Activated CD8-positive, alpha-beta memory T cell treated with anti-CD3 and anti-CD28 coated beads, Interleukin-2, amount 50 U/mL, for 1 hour (primary cell): Measurements from ENCODE around the gene SNX19.

Experiments
- DNase-seq: peaks from one replicate; pipeline ENCODE4 v3.0.0-alpha.2; 2020; ENCODE audit errors: extremely low read depth

Gene SNX19

GRCh38 chr11:130842001-130842400 is 74.3 kb downstream of the SNX19 start:
- no peak for DNase-seq

- no peak for DNase-seq
Measured at GRCh38 chr11:130840679-130841078, 75.6 kb downstream of the SNX19 start.

- DNase-seq = no peak
Measured at GRCh38 chr11:130839981-130840666, 76.2 kb downstream of the SNX19 start.

GRCh38 chr11:130837194-130837593 is 79.1 kb downstream of the SNX19 start:
- DNase-seq = no peak

- no peak for DNase-seq
Measured at GRCh38 chr11:130834886-130835285, 81.4 kb downstream of the SNX19 start.

- no peak for DNase-seq
Measured at GRCh38 chr11:130832566-130833425, 83.5 kb downstream of the SNX19 start.

GRCh38 chr11:130831976-130832375 is 84.3 kb downstream of the SNX19 start:
- no peak for DNase-seq

- DNase-seq = no peak
Measured at GRCh38 chr11:130831506-130831905, 84.8 kb downstream of the SNX19 start.

- no peak for DNase-seq
Measured at GRCh38 chr11:130830566-130830965, 85.7 kb downstream of the SNX19 start.

GRCh38 chr11:130829920-130830511 is 86.3 kb downstream of the SNX19 start:
- no peak for DNase-seq

- no peak for DNase-seq
Measured at GRCh38 chr11:130828741-130829140, 87.5 kb downstream of the SNX19 start.

- DNase-seq = no peak
Measured at GRCh38 chr11:130827451-130828377, 88.6 kb downstream of the SNX19 start.

- DNase-seq = no peak
Measured at GRCh38 chr11:130826572-130826971, 89.7 kb downstream of the SNX19 start.

GRCh38 chr11:130825983-130826382 is 90.3 kb downstream of the SNX19 start:
- no peak for DNase-seq

- DNase-seq = no peak
Measured at GRCh38 chr11:130825561-130825960, 90.7 kb downstream of the SNX19 start.
